Erythroblast (primary cell): ENCODE data around the gene OSBP2.

ENCODE experiments used
- GATA1 ChIP-seq: IDR thresholded peaks from 2 replicates; pipeline ENCODE4 v1.6.1; 2011; ENCODE audit warnings: low read depth, mild to moderate bottlenecking, control low read depth, low read length, moderate library complexity
- POLR2A ChIP-seq: IDR thresholded peaks from 2 replicates; pipeline ENCODE4 v1.6.1; 2011; ENCODE audit warnings: mild to moderate bottlenecking, low read length

DNA sequence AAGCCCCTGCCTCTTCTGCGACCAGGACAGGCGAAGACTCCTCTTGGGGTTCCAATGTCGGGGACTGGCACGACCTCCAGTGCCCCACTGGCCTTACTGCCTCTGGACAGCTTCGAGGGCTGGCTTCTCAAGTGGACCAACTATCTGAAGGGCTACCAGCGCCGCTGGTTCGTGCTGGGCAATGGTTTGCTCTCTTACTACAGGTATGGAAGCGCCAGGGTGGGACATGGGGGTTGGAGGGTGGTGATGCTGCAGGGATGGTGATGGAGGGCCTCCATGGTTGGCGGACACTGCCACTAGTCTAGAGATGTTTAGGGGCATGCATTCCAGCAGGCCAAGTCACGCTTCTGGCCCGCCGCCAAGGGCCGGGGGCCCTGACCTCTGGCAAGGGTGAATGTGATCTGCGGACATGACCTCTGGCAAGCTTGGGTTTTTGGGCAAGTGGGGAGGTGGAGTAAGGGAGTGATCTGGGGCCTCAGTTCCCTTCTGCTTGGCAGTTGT, 727 bp downstream of the OSBP2 start:
- TF ChIP-seq POLR2A: no peak
- TF ChIP-seq GATA1: no peak
